SJCRH30 (cell line): ENCODE data around the gene RNF43. TPM values are rescaled to one million over a fixed set of nuclear protein-coding genes. Genes with fewer than 3 reads are reported as not detected.

ENCODE experiments used
- DNase-seq, 2 experiments: peaks; one replicate each; pipeline ENCODE4 v3.0.0-alpha.2; 2015 to 2020
- H3K27ac ChIP-seq: fragments of 250-450 bp; sonication (Bioruptor Pico); 2 replicates; pipeline ENCODE4 v1.5.1; 2020; ENCODE audit warnings: mild to moderate bottlenecking, moderate library complexity
- H3K27me3 ChIP-seq: fragments of 250-450 bp; sonication (Bioruptor Pico); 2 replicates; pipeline ENCODE4 v1.5.1; 2020; ENCODE audit warnings: mild to moderate bottlenecking, moderate library complexity
- H3K36me3 ChIP-seq: fragments of 250-450 bp; sonication (Bioruptor Pico); 2 replicates; pipeline ENCODE4 v1.5.1; 2020; ENCODE audit warnings: mild to moderate bottlenecking, moderate library complexity
- H3K4me1 ChIP-seq: fragments of 250-450 bp; sonication (Bioruptor Pico); 2 replicates; pipeline ENCODE4 v1.5.1; 2020; ENCODE audit warnings: mild to moderate bottlenecking, moderate library complexity
- H3K4me3 ChIP-seq: fragments of 250-450 bp; sonication (Bioruptor Pico); 2 replicates; pipeline ENCODE4 v1.5.1; 2020; ENCODE audit warnings: mild to moderate bottlenecking, moderate library complexity
- H3K9me3 ChIP-seq: fragments of 250-450 bp; sonication (Bioruptor Pico); replicated peaks from 2 replicates; pipeline ENCODE4 v1.5.1; 2020; ENCODE audit warnings: mild to moderate bottlenecking, moderate library complexity
- total RNA-seq: library from RNA; depleted of rRNA; stranded (reverse); fragments of >200 nt; shearing (Covaris generic); gene quantifications from 2 replicates; pipeline ENCODE4 v1.2.3, GENCODE V29; 2014; rRNA removed

Gene RNF43
- total RNA-seq = not detected in 2 replicates

GRCh38 chr17:58417300-58418092 lies at the start of gene RNF43:
RNF43 (minus strand) TSS chr17:58417534; CDS start chr17:58415577, 1,957 bp downstream.
- H3K27ac ChIP-seq = no peak within 1 kb of the TSS
- no peaks in the 10 kb centered on the region for H3K36me3 ChIP-seq
- peaks cover 14% of the 10 kb centered on the region for H3K27me3 ChIP-seq
- no peaks in the 10 kb centered on the region for H3K9me3 ChIP-seq
- no peak within 1 kb of the TSS for H3K4me3 ChIP-seq
- peaks cover 4% of the 10 kb centered on the region; the same call in 1 of the 2 replicates for H3K4me1 ChIP-seq
- DNase-seq = peak; percentile 65 to 80

- Histone ChIP-seq H3K4me1 (no peaks in the 10 kb centered on the region), H3K9me3 (no peaks in the 10 kb centered on the region), H3K27me3 (no peaks in the 10 kb centered on the region), H3K27ac (no peak overlapping the region), H3K4me3 (no peak overlapping the region), H3K36me3 (no peaks in the 10 kb centered on the region)
- no peak for DNase-seq
Observed at GRCh38 chr17:58455491-58455890, 38.2 kb upstream of the RNF43 start.

GRCh38 chr17:58452738-58453137 lies 35.4 kb upstream of the RNF43 start:
- H3K9me3 ChIP-seq = no peaks in the 10 kb centered on the region
- no peaks in the 10 kb centered on the region for H3K36me3 ChIP-seq
- H3K4me1 ChIP-seq = no peaks in the 10 kb centered on the region
- no peaks in the 10 kb centered on the region for H3K27me3 ChIP-seq
- H3K27ac ChIP-seq = no peak overlapping the region
- DNase-seq = peak; percentile 5 to 10
- no peak overlapping the region for H3K4me3 ChIP-seq

- Histone ChIP-seq H3K4me1 (no peaks in the 10 kb centered on the region), H3K4me3 (no peak overlapping the region), H3K27me3 (0 out of 2 replicates have a peak, but pooled peaks cover 2% of the 10 kb centered on the region), H3K36me3 (no peaks in the 10 kb centered on the region), H3K9me3 (no peaks in the 10 kb centered on the region), H3K27ac (no peak overlapping the region)
- DNase-seq = peak; percentile 71 to 84
Observed at GRCh38 chr17:58447039-58447975, 30.0 kb upstream of the RNF43 start.

GRCh38 chr17:58446086-58446485 lies 28.8 kb upstream of the RNF43 start:
- H3K36me3 ChIP-seq = no peaks in the 10 kb centered on the region

GRCh38 chr17:58436805-58437239 lies 19.5 kb upstream of the RNF43 start:
- Histone ChIP-seq H3K4me1 (no peaks in the 10 kb centered on the region), H3K9me3 (no peaks in the 10 kb centered on the region), H3K4me3 (no peak overlapping the region), H3K36me3 (no peaks in the 10 kb centered on the region), H3K27ac (no peak overlapping the region), H3K27me3 (no peaks in the 10 kb centered on the region; the same call in 1 of the 2 replicates)
- no peak for DNase-seq

More at GRCh38 chr17:58446086-58446485, 28.8 kb upstream of the RNF43 start:
- H3K27me3 ChIP-seq = peaks cover 2% of the 10 kb centered on the region; the same call in 1 of the 2 replicates
- no peaks in the 10 kb centered on the region for H3K4me1 ChIP-seq
- H3K4me3 ChIP-seq = no peak overlapping the region
- no peak overlapping the region for H3K27ac ChIP-seq
- DNase-seq = no peak
- H3K9me3 ChIP-seq = no peaks in the 10 kb centered on the region

- no peak for DNase-seq
- no peak overlapping the region for H3K4me3 ChIP-seq
- H3K27ac ChIP-seq = no peak overlapping the region
- no peaks in the 10 kb centered on the region; the same call in 1 of the 2 replicates for H3K27me3 ChIP-seq
- no peaks in the 10 kb centered on the region for H3K36me3 ChIP-seq
- no peaks in the 10 kb centered on the region for H3K4me1 ChIP-seq
- H3K9me3 ChIP-seq = no peaks in the 10 kb centered on the region
Observed at GRCh38 chr17:58436245-58436644, 18.9 kb upstream of the RNF43 start.

- no peaks in the 10 kb centered on the region for H3K4me1 ChIP-seq
- no peak overlapping the region for H3K27ac ChIP-seq
- no peak for DNase-seq
- no peaks in the 10 kb centered on the region for H3K36me3 ChIP-seq
- H3K9me3 ChIP-seq = no peaks in the 10 kb centered on the region
- no peaks in the 10 kb centered on the region for H3K27me3 ChIP-seq
- H3K4me3 ChIP-seq = no peak overlapping the region
Observed at GRCh38 chr17:58432806-58433573, 15.7 kb upstream of the RNF43 start.

GRCh38 chr17:58427807-58428206 lies 10.5 kb upstream of the RNF43 start:
- Histone ChIP-seq H3K27me3 (no peaks in the 10 kb centered on the region), H3K36me3 (no peaks in the 10 kb centered on the region), H3K4me1 (no peaks in the 10 kb centered on the region), H3K9me3 (no peaks in the 10 kb centered on the region), H3K4me3 (no peak overlapping the region), H3K27ac (no peak overlapping the region)
- no peak for DNase-seq

GRCh38 chr17:58421711-58422110 lies 4.4 kb upstream of the RNF43 start:
- peaks cover 9% of the 10 kb centered on the region for H3K27me3 ChIP-seq
- no peaks in the 10 kb centered on the region for H3K36me3 ChIP-seq
- no peaks in the 10 kb centered on the region for H3K9me3 ChIP-seq
- no peak overlapping the region for H3K4me3 ChIP-seq
- DNase-seq = no peak
- peaks cover 4% of the 10 kb centered on the region; the same call in 1 of the 2 replicates for H3K4me1 ChIP-seq
- no peak overlapping the region for H3K27ac ChIP-seq

GRCh38 chr17:58420827-58421226 lies 3.5 kb upstream of the RNF43 start:
- H3K4me3 ChIP-seq = no peak overlapping the region

GRCh38 chr17:58416937-58417299 lies 416 bp downstream of the RNF43 start:
- Histone ChIP-seq H3K9me3 (no peaks in the 10 kb centered on the region), H3K27me3 (peaks cover 14% of the 10 kb centered on the region), H3K27ac (no peak overlapping the region), H3K4me1 (peaks cover 4% of the 10 kb centered on the region; the same call in 1 of the 2 replicates), H3K36me3 (no peaks in the 10 kb centered on the region), H3K4me3 (no peak overlapping the region)
- no peak for DNase-seq

More at GRCh38 chr17:58420827-58421226, 3.5 kb upstream of the RNF43 start:
- peaks cover 4% of the 10 kb centered on the region; the same call in 1 of the 2 replicates for H3K4me1 ChIP-seq
- no peak for DNase-seq
- H3K27me3 ChIP-seq = peaks cover 11% of the 10 kb centered on the region
- H3K27ac ChIP-seq = no peak overlapping the region
- no peaks in the 10 kb centered on the region for H3K36me3 ChIP-seq
- H3K9me3 ChIP-seq = no peaks in the 10 kb centered on the region

GRCh38 chr17:58416396-58416795 lies 938 bp downstream of the RNF43 start:
- Histone ChIP-seq H3K4me3 (no peak overlapping the region), H3K27ac (no peak overlapping the region), H3K36me3 (no peaks in the 10 kb centered on the region), H3K9me3 (no peaks in the 10 kb centered on the region), H3K4me1 (peaks cover 4% of the 10 kb centered on the region; the same call in 1 of the 2 replicates), H3K27me3 (peaks cover 14% of the 10 kb centered on the region)
- no peak for DNase-seq

GRCh38 chr17:58415371-58416055 lies 1.8 kb downstream of the RNF43 start:
- Histone ChIP-seq H3K4me1 (peaks cover 4% of the 10 kb centered on the region; the same call in 1 of the 2 replicates), H3K27me3 (peaks cover 18% of the 10 kb centered on the region), H3K27ac (no peak overlapping the region), H3K9me3 (no peaks in the 10 kb centered on the region), H3K36me3 (no peaks in the 10 kb centered on the region), H3K4me3 (no peak overlapping the region)
- peak in 1 of 2 experiments; percentile 4 for DNase-seq
